Non-pigmented ciliary epithelial cell (primary cell): ENCODE data around the gene NCAPH2.
"Not testable (repeated sequence)": the region's sequence is repeated elsewhere in the genome, so short reads cannot be mapped to it uniquely, and the experiment has no call there.

Experiments used
- DNase-seq: peaks from one replicate; pipeline ENCODE4 v3.0.0-alpha.2; 2010; ENCODE audit warnings: low read depth

The NCAPH2 gene

GRCh38 chr22:50519151-50519550 lies 11.1 kb downstream of the NCAPH2 start:
- DNase-seq, result no peak

- not testable (repeated sequence) for DNase-seq
Observed at GRCh38 chr22:50520184-50520583, 12.2 kb downstream of the NCAPH2 start.

- DNase-seq, result no peak
Observed at GRCh38 chr22:50520826-50521453, 12.9 kb downstream of the NCAPH2 start.

GRCh38 chr22:50521710-50522109 lies 13.7 kb downstream of the NCAPH2 start:
- no peak for DNase-seq

GRCh38 chr22:50522208-50522805 lies 14.3 kb downstream of the NCAPH2 start:
- no peak for DNase-seq

GRCh38 chr22:50522806-50523438 lies 14.9 kb downstream of the NCAPH2 start:
- no peak for DNase-seq

GRCh38 chr22:50523458-50523805 lies 15.4 kb downstream of the NCAPH2 start:
- DNase-seq, result no peak

- DNase-seq, result no peak
Observed at GRCh38 chr22:50523806-50524675, 16.0 kb downstream of the NCAPH2 start.

- no peak for DNase-seq
Observed at GRCh38 chr22:50524676-50525103, 16.7 kb downstream of the NCAPH2 start.

GRCh38 chr22:50525104-50525857 lies 17.3 kb downstream of the NCAPH2 start, which contains the start of gene SCO2:
Gene SCO2, minus strand, starts transcription at chr22:50525598. Its CDS starts 1,187 bp downstream, at chr22:50524411.
- peak; percentile 82 for DNase-seq

GRCh38 chr22:50525858-50526107 lies 17.8 kb downstream of the NCAPH2 start:
- no peak for DNase-seq

GRCh38 chr22:50526108-50526833 lies 18.2 kb downstream of the NCAPH2 start:
- DNase-seq, result no peak

GRCh38 chr22:50526834-50527801 lies 19.1 kb downstream of the NCAPH2 start:
- no peak for DNase-seq

- no peak for DNase-seq
Observed at GRCh38 chr22:50527921-50528681, 20.1 kb downstream of the NCAPH2 start.

GRCh38 chr22:50528682-50529415 lies 20.8 kb downstream of the NCAPH2 start:
- no peak for DNase-seq

- no peak for DNase-seq
Observed at GRCh38 chr22:50529416-50529896, 21.4 kb downstream of the NCAPH2 start.

- DNase-seq, result no peak
Observed at GRCh38 chr22:50529897-50530579, 22.0 kb downstream of the NCAPH2 start, which contains the start of gene TYMP. Gene TYMP, minus strand, starts transcription at chr22:50530012. Its CDS starts 303 bp downstream, at chr22:50529709.

- DNase-seq, result no peak
Observed at GRCh38 chr22:50530580-50530876, 22.5 kb downstream of the NCAPH2 start.
